Activated CD4-positive, alpha-beta T cell treated with anti-CD3 and anti-CD28 coated beads, Interleukin-2, amount 50 U/mL, for 4 hours (primary cell): ENCODE data around the gene MYO16.
"Not testable (repeated sequence)": the region's sequence is repeated elsewhere in the genome, so short reads cannot be mapped to it uniquely, and the experiment has no call there.

Source experiments
- DNase-seq, 2 experiments: peaks; one replicate each; pipeline ENCODE4 v3.0.0-alpha.2; 2020

The MYO16 gene

DNA sequence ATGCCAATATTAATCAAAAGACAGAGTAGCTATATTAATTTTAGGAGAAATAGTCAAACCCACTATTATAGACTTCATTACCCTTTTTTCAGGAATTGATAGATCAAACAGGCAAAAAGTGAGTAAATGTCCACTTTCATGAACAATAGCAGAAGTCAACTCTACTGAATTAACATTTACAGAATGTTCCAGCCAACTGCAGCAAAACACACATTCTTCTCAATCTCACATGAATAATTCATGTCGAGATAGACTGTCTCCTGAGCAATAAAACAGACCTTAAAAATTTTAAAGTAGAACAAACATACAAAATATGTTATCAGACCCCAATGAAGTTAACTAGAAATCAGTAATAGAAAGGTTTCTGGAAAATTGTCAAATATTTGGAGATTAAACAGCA is 118.4 kb downstream of the MYO16 start:
- DNase-seq: no peak

DNA sequence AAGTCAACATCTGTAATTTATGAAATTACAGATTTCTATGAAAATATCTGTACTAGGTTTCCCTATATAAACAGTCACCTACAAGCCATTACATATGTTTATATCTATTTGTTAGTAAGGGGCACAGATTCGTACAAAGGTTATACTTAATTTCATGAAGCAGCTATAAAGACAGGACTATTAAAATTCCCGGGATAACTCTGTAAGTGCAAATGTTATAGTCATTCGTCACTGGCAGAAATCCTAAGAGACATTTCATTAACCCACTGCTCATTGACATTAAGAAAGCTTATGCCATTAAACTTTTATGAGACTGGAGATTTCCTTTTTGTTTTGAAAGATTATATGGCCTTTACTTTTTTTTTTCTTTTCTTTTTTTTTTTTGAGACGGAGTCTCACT is 122.9 kb downstream of the MYO16 start:
- DNase-seq: no peak

DNA sequence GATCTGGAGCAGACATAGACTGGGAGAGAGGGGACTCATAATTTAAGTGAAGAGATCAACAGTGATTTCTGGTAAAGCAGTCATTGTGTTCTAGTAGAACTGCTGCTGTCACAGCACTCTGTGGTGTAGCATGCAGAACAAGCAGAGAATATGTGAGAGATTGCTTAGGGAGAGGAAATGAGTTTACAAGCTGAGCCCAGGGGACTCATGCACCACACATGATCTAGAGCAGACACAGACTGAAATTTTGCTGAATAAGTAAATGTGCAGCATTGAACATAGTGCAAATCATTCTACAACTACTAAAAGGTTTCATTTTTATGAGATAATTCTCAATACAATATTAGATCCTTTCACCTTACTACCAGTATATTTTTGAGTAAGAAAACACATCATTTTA is 125.7 kb downstream of the MYO16 start:
- no peak for DNase-seq

DNA sequence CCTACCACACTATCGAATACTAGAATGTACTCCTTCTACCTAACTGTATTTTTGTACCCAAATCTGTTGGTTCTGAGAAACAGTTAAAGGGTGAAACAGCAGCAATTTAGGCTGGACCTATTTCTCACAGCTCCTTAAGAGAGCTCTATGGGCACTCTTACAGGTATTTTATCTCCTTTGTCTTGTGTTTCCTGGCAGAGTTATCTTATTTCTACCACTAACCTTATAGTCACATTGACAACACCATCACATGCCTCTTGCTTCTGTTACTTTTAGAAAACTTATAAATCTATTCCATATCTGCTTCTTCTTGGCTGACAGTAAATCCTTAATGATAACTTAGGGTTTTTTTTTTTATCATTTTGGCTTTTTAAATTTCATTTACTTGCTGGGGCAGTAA is 130.7 kb downstream of the MYO16 start:
- no peak for DNase-seq

DNA sequence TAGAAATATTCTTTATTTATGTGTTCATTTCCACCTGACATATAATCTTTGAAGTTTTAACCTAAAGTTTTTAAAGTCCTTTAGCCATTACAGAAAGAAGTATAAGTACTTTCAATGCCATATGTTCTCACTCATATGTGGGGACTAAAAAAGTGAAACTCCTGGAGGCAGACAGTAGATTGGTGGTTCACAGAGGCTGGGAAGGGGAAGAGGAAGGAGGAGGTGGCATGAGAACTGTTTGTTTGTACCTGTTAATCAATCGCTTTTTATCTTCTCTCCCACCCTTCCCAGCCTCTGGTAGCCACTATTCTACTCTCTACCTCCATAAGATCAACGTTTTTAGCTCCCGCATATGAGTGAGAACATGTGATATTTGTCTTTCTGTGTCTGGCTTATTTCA is 131.1 kb downstream of the MYO16 start:
- DNase-seq: no peak

DNA sequence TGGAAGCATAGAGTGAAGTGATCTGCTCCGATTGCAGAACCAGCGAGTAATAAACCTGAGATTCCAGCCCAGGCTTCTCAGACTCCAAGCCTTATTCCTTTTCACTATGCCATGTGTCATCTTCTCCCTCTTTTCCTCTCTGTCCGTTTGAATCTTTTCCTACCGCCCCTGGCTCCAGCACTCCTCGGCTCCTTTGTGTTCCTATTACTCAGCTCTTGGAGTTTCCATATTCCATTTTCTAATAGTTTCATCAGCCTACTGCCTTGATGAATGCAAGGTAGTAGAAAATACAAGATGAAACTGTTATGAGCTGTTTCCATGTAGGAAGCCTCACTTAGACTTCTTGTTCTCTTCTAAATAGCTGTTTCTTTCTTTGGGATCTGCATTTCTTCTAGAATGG is 138.6 kb downstream of the MYO16 start:
- DNase-seq: no peak

DNA sequence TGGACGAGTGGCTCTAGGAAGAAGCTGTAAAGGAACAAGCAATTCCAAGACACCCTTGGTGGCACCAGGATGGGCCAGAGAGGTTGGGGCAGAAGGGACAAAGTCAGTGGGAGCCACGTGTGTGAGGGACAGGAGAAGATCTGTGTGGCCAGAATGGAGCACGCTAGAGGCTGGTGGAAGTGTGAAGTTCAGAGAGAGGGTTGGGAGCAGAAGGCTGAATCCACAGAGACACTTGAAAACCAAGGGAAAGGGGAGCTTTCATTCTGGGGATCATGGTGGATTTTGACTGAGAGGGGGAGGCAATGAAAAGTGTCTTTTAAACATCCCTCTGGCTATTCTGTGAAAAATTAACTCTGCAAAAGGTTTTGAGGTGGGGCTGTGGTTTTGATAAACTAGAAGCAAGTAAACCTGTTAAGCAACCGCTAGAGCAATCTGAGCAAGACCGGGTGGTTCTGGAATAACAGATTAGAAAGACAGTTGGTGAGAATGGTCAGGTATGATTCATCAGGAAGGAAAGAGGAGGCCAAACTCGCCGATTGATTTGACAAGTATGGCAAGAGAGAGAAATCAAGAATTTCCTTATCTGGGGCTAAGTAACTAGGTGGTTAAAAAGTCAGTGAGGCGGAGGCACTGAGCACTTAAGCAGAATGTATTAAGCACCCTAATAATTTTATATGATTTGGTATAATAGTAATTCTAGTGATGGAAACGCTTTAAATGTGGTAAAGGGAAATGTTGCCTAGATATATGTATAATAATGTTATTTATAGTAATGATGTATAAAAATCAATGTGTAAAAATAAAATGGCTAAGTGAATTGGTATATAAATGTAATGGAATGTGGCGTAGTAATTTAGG is 140.0 kb downstream of the MYO16 start:
- no peak for DNase-seq

DNA sequence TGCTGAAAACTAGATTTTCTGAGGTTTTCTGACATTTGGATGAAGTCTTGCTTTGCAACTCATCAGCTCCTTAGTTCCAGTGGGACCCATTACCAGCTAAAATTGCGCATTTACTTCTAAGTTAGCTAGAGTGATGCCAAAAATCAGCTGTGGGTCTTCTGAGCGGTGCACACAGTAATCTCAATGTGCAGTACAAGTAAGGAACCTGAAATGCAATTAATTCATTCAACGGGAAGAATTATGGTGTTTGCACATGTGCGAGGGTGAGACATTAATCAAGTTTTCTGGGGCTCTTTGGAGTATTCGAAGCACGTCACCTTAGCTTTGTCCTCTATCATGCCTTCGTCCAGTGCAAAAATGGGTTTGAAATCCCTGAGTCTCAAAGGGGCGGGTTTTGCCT is 146.2 kb downstream of the MYO16 start:
- DNase-seq: no peak

DNA sequence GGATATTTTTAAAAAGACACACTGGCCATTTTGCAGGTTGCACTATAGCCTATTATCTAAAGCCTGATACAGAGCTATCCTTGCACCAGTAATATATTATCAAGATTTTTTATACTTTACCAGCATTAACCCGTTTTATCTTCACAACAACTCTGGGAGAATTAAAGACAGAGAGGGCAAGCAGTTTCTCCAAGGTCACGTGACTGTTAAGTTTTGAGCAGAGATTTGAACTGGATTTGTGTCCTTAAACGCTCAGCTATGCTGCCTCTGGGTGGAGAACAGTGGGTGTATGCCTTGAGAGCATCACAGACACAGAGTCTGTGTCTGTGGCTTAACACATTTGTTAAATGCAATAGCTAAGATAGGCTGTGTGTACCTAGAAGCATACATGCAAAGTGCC is 147.2 kb downstream of the MYO16 start:
- DNase-seq: no peak

DNA sequence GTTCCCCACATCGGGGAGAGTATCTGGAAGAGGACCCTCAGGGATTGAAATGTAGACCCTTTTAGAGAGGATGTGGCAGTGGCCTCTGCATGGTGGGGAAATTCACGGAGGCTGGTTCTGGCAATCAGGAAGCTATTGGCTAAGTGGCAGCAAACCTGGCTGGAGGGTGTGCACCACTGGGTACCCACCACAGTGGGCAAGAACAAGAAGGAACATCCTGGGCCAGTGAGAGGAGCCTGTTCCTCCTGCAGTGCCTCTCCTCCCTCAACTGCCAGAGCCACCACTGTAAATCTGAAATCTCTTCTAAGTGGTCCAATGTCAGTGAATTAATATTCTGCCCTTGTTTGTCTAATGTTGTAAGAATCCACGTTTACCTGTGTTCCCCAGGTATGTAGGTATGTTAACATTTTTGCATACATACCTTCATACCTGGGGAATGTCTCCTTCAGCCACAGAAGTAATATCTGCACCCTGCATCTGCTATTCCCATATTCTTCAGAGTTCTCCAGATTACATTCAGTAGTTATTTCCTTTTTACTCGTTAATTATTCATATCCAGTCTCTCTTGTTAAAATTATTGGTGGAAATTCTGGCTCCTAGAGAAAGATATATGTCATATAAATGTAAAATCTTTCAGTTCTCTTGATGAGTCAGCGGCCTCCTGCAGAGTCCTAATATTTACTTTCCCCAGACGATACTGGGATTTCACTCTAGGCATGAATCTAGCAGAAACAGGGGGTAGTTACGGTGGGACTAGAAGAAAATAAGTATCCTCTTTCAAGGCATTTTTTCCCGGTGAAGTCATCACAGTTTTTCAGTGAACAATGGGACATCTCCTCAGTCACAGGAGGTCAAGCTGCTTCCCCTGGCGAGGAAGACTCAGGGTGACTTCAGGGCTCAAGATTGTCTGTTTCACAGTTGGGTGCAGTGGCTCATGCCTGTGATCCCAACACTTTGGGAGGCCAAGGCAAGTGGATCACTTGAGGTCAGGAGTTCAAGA is 148.3 kb downstream of the MYO16 start:
- no peak for DNase-seq

DNA sequence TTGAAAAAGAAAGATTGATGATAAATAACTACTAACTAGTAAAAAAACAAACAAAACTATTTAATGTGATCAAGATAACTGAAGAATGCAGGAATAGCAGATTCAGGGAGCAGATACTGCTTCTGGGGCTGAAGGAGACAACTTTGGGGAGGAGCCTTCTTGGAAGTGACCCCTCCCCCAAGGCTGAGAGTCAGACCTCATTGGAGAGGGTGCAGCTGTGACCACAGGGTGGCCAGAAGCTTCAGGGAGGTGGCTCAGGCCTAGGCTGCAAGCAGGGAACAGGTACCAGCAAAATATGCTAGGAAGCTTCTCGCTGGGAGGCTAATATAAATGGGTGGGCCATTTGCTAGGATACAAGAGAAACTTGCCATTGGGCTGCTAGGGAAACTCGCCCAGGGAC is 149.9 kb downstream of the MYO16 start:
- no peak for DNase-seq

DNA sequence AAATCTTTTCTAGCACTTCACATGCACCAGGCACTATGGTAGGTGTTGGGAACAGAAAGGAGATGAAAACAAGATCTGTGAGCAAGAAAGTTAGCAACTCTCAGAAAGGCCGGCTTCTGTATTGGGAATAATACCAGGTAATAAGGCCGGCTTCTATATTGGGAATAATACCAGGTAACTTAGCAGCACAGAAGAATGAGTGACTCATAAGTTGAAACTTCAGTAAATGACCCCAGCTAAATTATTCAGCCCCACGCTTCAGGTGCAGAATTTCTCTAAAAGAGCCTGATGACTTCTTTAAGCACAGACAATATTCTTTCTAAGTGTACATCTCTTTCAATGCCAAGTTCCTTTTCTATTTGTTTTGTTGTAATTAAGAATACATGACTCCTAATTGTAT is 151.3 kb downstream of the MYO16 start:
- no peak for DNase-seq

DNA sequence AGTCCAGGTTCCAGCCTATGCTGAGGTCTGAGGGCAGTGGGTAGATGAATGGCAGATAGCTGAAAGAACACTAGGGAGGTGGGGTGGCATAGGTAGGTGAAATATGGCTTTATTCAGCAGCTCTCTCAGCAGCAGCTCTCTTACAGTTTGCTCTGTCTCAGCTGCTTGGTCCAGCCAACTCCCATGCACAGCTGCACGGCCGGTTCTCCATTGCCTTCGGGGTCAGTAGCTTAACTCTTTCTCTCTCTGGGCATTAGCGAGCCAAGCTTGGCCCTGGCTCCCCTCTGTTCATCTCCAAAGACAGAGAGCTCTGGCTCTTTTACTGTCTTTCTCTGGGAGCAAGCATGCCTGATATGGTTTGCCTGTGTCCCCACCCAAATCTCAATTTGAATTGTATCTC is 151.9 kb downstream of the MYO16 start:
- no peak for DNase-seq

DNA sequence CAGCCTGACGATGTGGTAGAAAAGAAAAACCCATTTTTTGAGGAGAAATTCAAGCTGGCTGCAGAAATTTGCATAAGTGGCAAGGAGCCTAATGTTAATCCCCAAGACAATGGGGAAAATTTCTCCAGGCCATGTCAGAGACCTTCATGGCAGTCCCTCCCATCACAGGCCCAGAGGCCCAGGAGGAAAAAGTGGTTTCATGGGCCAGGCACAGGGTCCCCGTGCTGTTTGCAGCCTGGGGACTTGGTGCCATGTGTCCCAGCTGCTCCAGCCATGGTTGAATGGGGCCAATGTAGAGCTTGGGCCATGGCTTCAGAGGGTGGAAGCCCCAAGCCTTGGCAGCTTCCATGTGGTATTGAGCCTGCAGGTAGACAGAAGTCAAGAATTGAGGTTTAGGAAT is 153.1 kb downstream of the MYO16 start:
- not testable (repeated sequence) for DNase-seq

DNA sequence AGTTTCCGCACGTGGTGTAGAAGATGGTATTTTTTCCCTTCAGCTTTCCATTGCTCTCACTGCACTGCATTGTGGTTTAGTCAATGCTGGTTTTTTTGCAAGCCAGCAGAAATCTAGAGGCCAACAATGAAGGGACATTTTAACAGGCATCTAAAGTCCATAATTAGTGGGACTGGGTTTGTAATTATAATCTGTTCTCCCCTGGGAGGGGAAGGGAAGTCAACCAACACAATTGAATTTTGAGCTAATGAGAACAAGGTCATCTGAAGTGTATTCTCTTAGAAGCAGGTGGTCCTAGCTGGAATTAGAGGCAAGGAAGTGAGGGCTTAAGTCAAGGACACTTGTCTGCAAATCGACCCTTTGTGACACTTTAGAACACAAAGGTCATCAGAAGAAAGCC is 156.4 kb downstream of the MYO16 start:
- no peak for DNase-seq

DNA sequence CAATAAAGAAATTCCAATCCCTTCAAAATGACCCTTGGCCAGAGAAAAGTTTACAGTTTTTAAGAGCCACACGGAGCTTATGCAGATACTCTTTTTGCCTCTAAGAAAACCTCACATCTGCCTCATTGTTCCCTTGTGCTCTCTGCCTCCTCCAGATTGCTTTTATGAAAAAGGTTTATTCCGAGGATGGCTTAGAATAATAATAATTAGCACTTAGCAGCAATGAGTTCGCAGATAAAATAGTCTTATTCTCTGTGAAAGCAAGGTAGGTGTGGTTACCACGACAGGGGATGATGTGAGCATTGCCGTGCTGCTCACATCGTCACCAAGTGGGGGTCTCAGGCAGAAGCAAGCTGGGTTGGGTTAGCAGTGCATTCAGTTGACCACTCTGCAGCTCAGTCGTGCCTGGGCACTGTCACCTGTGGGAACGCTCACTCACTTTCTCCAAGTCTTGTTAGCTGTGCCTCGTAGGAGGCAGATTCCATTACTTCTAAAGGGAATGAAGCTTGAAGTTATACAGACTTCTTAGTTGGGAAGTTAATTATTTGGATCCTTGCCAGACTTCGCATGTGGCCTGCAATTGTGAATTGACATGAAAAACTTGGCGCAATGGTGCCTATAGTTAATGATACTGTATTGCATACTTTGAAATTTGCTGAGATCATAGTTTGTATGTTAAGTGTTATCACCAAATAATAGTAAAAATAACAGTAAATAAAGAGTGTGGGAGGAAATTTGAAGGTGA is 157.2 kb downstream of the MYO16 start:
- no peak for DNase-seq

DNA sequence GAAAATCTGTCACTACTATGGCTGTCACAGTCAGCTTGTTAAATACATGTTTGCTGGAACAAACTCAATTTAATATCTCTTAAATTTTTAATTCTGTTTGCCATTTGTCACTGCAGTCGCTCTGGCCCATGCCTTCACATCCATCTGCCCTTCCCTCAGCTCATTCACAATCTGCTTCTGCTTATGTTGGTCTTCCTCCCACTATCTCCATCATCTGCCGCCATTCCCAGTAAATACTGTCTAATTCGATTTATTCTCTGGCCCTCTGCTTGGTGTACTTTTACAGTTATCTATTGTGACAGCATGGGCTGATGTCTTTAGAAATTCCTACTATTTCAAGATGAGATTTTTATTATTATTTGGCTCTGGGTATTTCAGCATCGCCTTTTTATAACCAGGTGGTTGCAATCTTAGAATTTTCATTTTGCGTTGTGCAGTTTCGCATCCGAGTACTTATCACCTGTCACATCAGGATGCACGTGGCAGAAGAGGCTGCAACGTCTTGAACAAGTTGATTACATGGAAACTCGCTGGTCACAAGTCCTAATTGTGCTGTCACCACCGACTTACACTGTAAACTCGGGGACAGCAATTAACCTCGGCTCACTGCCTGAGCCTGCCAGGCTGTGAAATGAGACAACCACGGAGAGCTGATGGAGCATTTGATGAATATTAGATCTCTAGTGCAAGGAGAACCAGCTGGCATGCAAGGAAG is 158.4 kb downstream of the MYO16 start:
- no peak for DNase-seq

DNA sequence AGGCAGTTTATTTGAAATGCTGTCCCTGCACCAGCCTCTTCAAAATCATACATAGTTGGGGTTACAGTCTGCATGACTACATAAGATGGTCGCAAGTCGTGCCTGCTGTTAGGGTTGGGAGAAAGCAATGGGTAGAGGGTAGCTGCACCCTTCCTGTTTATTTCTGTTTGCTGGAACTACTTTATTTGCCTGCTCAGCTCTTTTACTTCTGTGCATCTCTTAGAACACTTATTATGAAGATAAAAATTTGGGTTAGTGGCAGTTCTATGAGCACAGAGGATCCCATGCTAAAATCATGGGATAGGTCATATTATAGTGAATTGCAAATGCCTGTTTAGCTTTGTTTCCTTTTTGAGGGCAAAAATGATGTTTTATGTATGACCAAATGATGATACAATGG is 160.1 kb downstream of the MYO16 start:
- no peak for DNase-seq

DNA sequence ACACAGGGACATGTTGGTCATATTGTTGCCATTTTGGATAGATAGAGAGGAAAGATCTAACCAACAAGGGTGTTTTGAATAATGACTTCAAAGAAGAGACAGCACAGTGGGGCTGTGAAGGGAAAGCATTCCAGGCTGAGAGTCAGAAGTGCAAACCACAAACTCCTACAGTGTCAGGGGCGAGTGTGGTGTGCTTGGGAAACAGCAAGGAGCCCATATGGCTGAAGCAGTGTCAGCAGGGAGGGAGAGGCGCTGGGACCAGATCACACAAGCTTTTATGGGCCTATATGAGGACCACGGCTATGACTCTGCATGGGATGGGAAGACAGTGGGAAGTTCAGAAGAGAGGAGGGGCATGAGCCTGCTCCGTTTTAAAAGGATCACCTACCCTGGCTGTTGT is 166.4 kb downstream of the MYO16 start:
- DNase-seq: no peak

DNA sequence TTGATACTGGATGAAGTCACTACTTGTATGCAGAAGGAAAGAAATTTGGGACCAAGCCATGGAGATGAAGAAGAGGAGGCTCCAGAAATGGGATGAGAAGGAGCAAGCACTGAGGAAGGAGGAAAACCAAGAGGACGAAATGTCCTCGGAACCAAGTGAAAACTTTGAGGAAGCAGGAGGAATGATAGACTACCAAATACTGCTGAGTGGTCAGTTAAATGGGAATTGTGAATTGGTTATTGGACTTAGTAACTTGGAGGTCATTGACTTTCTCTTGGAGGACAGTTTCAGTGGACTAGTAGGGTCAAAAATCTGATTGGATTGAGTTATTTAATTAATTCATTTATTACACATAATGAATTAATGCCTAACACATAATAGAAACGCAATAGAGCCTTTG is 167.9 kb downstream of the MYO16 start:
- no peak for DNase-seq

DNA sequence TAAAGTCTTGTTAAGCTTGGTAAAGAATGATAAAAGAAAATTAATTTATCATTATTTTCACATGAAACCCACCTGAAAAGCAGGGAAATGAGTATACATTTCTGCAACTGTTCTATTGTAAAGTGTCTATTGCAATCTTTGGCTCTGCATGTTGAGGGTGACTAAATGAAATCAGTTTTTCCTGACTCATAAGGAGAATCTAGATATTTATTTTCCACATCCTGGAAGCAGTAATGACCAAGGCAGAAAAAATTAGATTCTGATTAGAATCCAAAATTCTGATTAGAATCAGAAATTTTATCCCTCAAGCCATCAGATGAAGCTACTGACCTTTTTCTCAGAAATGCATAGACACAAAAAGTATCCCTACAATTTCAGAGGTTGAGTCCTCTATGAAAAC is 178.4 kb downstream of the MYO16 start:
- DNase-seq: no peak

DNA sequence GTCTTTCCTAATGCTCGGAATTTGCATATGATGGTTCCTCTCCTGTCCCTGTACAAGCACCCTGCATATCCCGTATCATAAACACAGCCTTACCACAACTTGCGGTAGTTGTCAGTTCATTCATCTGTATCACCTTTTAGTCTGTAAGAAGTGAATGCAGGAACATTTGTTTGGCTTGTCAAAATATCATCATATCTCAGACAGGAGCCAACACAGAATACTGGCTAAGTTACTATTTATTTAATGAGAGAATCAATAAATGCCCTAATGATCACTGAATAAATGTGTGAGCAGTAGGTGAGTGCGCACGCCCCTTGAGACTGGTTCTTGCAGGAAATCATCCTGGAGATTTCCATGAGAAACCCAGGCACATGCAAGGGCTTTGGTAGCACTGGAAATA is 182.8 kb downstream of the MYO16 start:
- DNase-seq: no peak

DNA sequence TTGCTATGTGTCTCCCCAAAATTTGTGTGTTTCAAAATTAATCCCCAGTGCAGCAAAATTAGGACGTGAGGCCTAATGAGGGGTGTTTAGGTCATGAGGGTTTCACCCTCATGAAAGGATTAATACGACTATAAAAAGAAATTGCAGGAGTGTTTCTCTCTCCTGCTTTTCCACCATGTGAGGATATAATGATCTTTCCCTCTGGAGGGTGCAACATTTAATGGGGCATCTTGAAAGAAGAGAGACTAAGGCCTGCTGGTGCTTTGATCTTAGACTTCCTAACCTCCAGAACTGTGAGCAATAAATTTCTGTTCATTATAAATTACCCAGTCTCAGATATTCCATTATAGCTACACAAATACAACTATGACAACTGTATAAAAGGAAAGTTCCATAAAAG is 183.2 kb downstream of the MYO16 start:
- DNase-seq: no peak
